GM18909 (cell line): ENCODE results near the gene RGS1.

Experiments used
- ATAC-seq: cut with Tn5 transposase; IDR thresholded peaks from one replicate; pipeline ENCODE4 v1.9.1; 2021; ENCODE audit warnings: mild to moderate bottlenecking; ENCODE audit not compliant: unreplicated experiment, poor library complexity

Gene RGS1

GRCh38 chr1:192552760-192553191, 22.8 kb upstream of the RGS1 start:
- peak; percentile 34 for ATAC-seq

GRCh38 chr1:192553741-192554140, 21.8 kb upstream of the RGS1 start:
- no peak for ATAC-seq

- ATAC-seq = no peak
Measured at GRCh38 chr1:192554904-192555303, 20.7 kb upstream of the RGS1 start.

GRCh38 chr1:192555399-192555798, 20.2 kb upstream of the RGS1 start:
- ATAC-seq = no peak

- no peak for ATAC-seq
Measured at GRCh38 chr1:192557841-192558595, 17.6 kb upstream of the RGS1 start.

- peak; percentile 73 for ATAC-seq
Measured at GRCh38 chr1:192559115-192560006, 16.2 kb upstream of the RGS1 start.

GRCh38 chr1:192561301-192561700, 14.3 kb upstream of the RGS1 start:
- no peak for ATAC-seq

- ATAC-seq = no peak
Measured at GRCh38 chr1:192563129-192563528, 12.4 kb upstream of the RGS1 start.

GRCh38 chr1:192564099-192564498, 11.5 kb upstream of the RGS1 start:
- no peak for ATAC-seq

GRCh38 chr1:192565946-192566345, 9.6 kb upstream of the RGS1 start:
- no peak for ATAC-seq

GRCh38 chr1:192566657-192567056, 8.9 kb upstream of the RGS1 start:
- no peak for ATAC-seq

GRCh38 chr1:192568063-192568462, 7.5 kb upstream of the RGS1 start:
- ATAC-seq = no peak

GRCh38 chr1:192571668-192572067, 3.9 kb upstream of the RGS1 start:
- no peak for ATAC-seq

GRCh38 chr1:192573499-192573898, 2.1 kb upstream of the RGS1 start:
- no peak for ATAC-seq

- ATAC-seq = no peak
Measured at GRCh38 chr1:192574073-192574472, 1.5 kb upstream of the RGS1 start.

GRCh38 chr1:192576190-192577144, 894 bp downstream of the RGS1 start:
- ATAC-seq = no peak

- ATAC-seq = no peak
Measured at GRCh38 chr1:192577145-192578140, 1.9 kb downstream of the RGS1 start.

GRCh38 chr1:192578144-192578909, 2.8 kb downstream of the RGS1 start:
- ATAC-seq = no peak
